Measurements from ENCODE around the gene ZNF593. TPM values are rescaled to one million over a fixed set of nuclear protein-coding genes. Genes with fewer than 3 reads are reported as not detected.

The ZNF593 gene
- total and polyA plus RNA-seq, 9 of the 15 experiments (the other 6 are each of a cell fraction or from before 2014, with no cell fraction given) = 9.8 to 334 (median 48.2) TPM

GRCh38 chr1:26145041-26145959, 24.4 kb upstream of the ZNF593 start (continued):
- no peak for TF ChIP-seq HLTF (IDR thresholded peaks at IDR 0.05)
- no peak for TF ChIP-seq SOX6 (IDR thresholded peaks at IDR 0.05)
- TF ChIP-seq CEBPZ (IDR thresholded peaks at IDR 0.05; ENCODE audit: borderline replicate concordance, low read depth, low read length) = no peak
- peak; percentile 89; the same call in 1 of the 2 replicates for TF ChIP-seq KAT7 (CRISPR knock-in tag; IDR thresholded peaks at IDR 0.05; ENCODE audit: borderline replicate concordance)
- TF ChIP-seq RAD21 (CRISPR knock-in tag; conservative IDR thresholded peaks at IDR 0.05 in 1 of 2, IDR thresholded peaks at IDR 0.05 in 1 of 2) = peak; percentile 99 to 100
- 0 out of 2 replicates have a peak, but pooled peaks have one; percentile 46 for TF ChIP-seq ZNF165 (CRISPR knock-in tag; IDR thresholded peaks at IDR 0.05; ENCODE audit: borderline replicate concordance)
- TF ChIP-seq TOE1 (IDR thresholded peaks at IDR 0.05; ENCODE audit: borderline replicate concordance) = peak; percentile 30; the same call in 1 of the 2 replicates
- TF ChIP-seq TOE1 (CRISPR knock-in tag; IDR thresholded peaks at IDR 0.05; ENCODE audit: borderline replicate concordance, low read depth) = no peak
- no peak for TF ChIP-seq CEBPB (tag; IDR thresholded peaks at IDR 0.05)
- 0 out of 2 replicates have a peak, but pooled peaks have one; percentile 41 for TF ChIP-seq DMBX1 (CRISPR knock-in tag; IDR thresholded peaks at IDR 0.05; ENCODE audit: borderline replicate concordance)
- TF ChIP-seq ARID1B (IDR thresholded peaks at IDR 0.05) = peak; percentile 7; the same call in 1 of the 2 replicates
- 0 out of 4 replicates have a peak, but pooled peaks of 1 of the 2 experiments have one; percentile 36 for TF ChIP-seq ARNT (IDR thresholded peaks at IDR 0.05)
- no peak for TF ChIP-seq SRSF9 (IDR thresholded peaks at IDR 0.05; ENCODE audit: borderline replicate concordance, low read depth, low read length)
- TF ChIP-seq TRIM28 (IDR thresholded peaks at IDR 0.05) = no peak
- TF ChIP-seq E2F1 (CRISPR knock-in tag; IDR thresholded peaks at IDR 0.05) = no peak; the same call in 1 of the 2 replicates
- TF ChIP-seq TSC22D4 (tag; IDR thresholded peaks at IDR 0.05) = no peak
- TF ChIP-seq HMG20A (CRISPR knock-in tag; conservative IDR thresholded peaks at IDR 0.05) = no peak
- TF ChIP-seq ATF3 (IDR thresholded peaks at IDR 0.05) = no peak
- 0 out of 2 replicates have a peak, but pooled peaks have one; percentile 21 for TF ChIP-seq ATF3 (CRISPR knock-in tag; conservative IDR thresholded peaks at IDR 0.05)
- peak in 1 of 2 experiments; percentile 73; a peak in 3 of 4 replicates for TF ChIP-seq MAZ (CRISPR knock-in tag; conservative IDR thresholded peaks at IDR 0.05 in 1 of 2, IDR thresholded peaks at IDR 0.05 in 1 of 2)
- 0 out of 2 replicates have a peak, but pooled peaks have one; percentile 33 for TF ChIP-seq SMAD3 (CRISPR knock-in tag; conservative IDR thresholded peaks at IDR 0.05)
- no peak for TF ChIP-seq ZNF3 (CRISPR knock-in tag; IDR thresholded peaks at IDR 0.05)
